SH-SY5Y (cell line): ENCODE measurements around the gene HTR3B.

Experiments used
- GATA2 ChIP-seq: IDR thresholded peaks from 2 replicates; pipeline ENCODE4 v1.6.1; 2011; ENCODE audit warnings: mild to moderate bottlenecking, low read depth, low read length
- GATA3 ChIP-seq: IDR thresholded peaks from 2 replicates; pipeline ENCODE4 v1.6.1; 2011; ENCODE audit warnings: low read depth, mild to moderate bottlenecking, low read length, moderate library complexity

DNA sequence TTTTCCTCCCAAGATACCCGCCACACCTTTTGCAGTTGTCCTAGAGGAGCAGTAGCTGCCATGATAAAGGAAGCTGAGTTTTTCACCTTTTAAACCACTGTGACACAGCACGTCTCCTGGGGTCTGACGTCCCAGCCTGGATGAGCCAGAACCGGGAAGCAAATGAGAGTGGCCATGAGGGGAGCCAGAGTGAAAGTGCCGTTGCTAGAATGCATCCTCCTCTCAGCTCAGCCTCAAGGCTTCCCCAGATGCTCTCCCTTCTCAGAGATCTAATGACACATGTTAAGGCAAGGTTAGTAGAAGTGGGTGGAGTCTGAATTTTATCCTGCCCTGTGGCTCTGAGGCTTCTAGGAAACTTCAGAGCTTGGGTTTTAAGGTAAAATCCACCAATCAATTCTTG lies 46.9 kb downstream of the HTR3B start:
- TF ChIP-seq GATA2: no peak
- TF ChIP-seq GATA3: no peak
